GM21423 (cell line): ENCODE results near the gene NAP1L1.

Experiments used
- ATAC-seq: cut with Tn5 transposase; IDR thresholded peaks from one replicate; pipeline ENCODE4 v1.9.1; 2021; ENCODE audit warnings: mild to moderate bottlenecking, moderate library complexity; ENCODE audit not compliant: unreplicated experiment

The NAP1L1 gene

GRCh38 chr12:76023069-76023690, 61.3 kb downstream of the NAP1L1 start:
- ATAC-seq = no peak

DNA sequence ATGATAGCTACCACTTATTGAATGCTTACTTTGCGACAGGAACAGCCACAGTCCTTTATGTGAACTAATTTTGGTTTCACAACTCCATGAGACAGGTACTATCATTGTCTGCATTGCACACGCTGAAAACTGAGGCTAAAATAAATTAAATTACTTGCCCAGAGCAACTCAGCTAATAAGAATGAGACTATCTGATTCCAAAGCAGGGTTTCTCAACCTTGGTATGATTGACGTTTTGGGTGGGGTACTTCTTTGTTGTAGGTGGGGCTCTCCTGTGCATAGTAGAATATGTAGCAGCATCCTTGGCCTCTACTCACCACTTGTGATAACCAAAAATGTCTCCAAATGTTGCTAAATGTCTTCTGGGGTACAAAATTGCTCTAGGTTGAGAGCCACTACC, 62.0 kb downstream of the NAP1L1 start:
- no peak for ATAC-seq

GRCh38 chr12:76020731-76021672, 63.5 kb downstream of the NAP1L1 start:
- peak; percentile 52 for ATAC-seq

GRCh38 chr12:76020281-76020680, 64.2 kb downstream of the NAP1L1 start:
- peak; percentile 85 for ATAC-seq

- ATAC-seq = no peak
Measured at GRCh38 chr12:76018672-76019071, 65.8 kb downstream of the NAP1L1 start.

DNA sequence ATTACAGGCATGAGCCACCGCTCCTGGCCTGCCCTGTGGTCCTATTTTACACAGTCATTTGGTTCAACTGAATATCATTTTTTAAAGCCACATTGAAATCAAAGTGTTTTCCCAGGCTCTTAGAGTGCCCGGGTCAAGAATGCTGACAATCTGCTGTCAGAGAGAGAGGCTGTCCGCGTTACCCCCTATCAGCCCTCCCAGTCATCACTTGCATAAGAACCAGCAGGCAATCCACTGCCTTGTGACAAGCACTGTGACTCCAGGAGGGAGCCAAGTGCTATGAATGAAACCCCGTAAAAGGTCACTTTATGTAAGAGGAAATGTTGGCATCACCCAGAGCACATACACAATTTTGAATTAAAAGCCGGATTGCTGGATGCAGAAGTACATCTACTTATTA, 66.4 kb downstream of the NAP1L1 start:
- ATAC-seq = no peak

GRCh38 chr12:76014007-76014406, 70.5 kb downstream of the NAP1L1 start:
- no peak for ATAC-seq

- no peak for ATAC-seq
Measured at GRCh38 chr12:76013603-76014002, 70.9 kb downstream of the NAP1L1 start.

- ATAC-seq = no peak
Measured at GRCh38 chr12:76012644-76013043, 71.8 kb downstream of the NAP1L1 start.

DNA sequence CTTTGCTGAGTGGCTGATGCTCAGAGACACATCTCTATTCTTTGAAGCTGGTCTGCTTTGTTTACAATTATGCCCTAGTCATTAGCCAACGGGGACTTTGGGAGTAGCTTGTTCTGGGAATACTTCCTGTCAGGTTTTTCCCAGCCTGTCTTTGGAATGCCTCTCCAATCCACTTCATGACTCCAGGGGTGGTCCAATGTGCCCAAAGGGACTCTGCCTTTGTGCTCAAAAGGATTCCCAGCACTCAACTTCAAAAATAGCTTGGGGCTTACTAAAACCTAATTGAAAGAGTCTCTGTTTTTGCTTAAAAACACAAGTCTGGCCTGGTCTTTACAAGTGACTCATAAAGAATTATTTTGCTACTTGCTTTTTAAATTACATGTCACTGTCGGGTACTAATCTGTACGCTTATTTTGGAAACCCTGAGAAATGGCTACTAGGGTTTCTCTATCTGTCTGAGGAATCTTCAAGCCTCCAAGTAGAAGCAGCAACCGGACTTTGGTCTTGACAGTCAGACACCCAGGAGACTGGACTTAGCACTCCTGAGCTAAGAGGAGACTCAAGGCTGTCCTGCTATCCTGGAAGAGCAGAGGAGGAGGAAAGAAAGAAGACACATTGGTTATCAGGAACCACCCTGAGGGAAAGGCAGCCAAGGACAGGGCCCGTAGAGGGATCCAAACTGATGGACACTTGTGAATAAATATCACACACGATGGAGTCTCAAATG, 73.6 kb downstream of the NAP1L1 start:
- no peak for ATAC-seq

GRCh38 chr12:76008428-76008827, 76.1 kb downstream of the NAP1L1 start:
- ATAC-seq = no peak

DNA sequence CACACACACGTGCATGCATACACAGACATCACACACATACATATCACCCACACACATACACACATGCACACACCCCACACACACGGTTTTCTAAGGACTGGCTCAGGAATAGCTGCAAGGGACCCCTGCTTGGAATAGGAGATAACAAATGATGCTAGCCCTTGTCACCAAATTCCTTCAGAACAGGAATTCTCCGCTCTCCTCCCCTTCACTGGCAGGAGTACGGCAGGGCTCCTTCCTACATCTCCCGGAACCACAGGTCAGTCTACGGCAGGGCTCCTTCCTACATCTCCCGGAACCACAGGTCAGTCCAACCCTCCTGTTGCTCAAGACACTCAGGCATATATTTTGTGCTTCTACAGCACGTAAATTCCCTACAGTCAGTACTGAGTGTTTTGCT, 76.8 kb downstream of the NAP1L1 start:
- ATAC-seq = no peak

DNA sequence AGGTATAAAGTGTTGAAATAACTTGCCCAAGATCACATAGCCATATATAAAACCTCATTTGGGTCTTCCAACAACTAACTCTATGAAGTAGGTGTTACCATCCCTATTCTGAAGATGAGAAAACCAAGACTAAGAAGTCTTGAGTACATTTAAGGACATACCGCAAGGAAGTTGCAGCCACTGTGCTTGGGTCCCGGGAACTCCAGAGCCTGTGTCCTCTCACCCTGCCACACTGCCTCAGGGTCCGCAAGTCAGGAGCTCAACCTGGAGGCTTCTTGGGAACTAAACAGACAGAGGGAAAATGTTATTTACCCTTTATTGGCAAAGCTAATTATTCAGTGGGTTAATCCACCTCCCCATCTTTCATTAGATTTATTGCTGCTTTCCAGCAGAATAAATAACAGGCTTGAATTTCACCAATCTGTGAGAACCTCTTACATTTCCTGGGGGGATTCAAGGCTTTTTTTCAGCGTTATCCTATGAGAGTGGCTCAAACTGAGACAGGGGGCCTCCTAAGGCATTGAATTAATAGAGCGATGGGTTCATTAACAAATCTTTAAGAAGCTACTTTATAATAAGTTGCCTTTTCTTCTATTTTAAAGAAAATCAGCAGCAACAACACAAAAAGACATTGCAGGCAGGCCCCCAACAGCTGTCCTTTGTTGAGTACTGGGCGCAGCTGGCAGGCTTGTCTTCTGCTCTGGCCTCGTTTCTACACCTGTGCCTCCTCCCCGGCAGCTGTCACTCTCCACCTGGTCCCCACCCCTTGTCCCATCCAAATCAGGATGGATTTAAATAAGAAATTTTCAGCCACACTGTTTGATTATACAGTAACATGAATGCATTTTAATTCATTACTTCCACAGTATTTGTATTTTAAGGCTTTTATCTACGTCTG, 78.2 kb downstream of the NAP1L1 start:
- ATAC-seq = no peak

- no peak for ATAC-seq
Measured at GRCh38 chr12:76003355-76003638, 81.2 kb downstream of the NAP1L1 start.

- no peak for ATAC-seq
Measured at GRCh38 chr12:76002598-76003354, 81.7 kb downstream of the NAP1L1 start.

GRCh38 chr12:75998292-75999063, 86.0 kb downstream of the NAP1L1 start:
- ATAC-seq = no peak

- ATAC-seq = no peak
Measured at GRCh38 chr12:75997658-75998057, 86.8 kb downstream of the NAP1L1 start.

- ATAC-seq = no peak
Measured at GRCh38 chr12:75996861-75997447, 87.5 kb downstream of the NAP1L1 start.

DNA sequence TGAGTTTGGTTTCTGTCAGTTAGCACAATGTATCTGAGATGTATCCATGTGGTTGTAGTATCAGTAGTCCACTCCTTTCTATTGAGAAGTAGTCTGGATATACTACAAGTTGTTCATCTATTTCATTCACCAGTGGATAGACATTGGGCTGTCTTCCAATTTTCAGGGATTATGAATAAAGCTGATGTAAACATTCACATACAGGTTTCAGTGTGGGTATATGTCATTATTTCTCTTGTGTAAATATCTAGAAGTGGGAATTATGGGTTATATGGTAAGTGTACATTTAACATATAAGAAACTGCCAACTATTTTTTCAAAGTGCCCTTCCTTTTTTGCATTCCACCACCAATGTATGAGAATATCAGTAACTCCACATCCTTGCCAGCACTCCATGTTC, 88.8 kb downstream of the NAP1L1 start:
- no peak for ATAC-seq
